Thymus (tissue), 11 donors: ENCODE results near the gene SOCS2. TPM values are rescaled to one million over a fixed set of nuclear protein-coding genes. Genes with fewer than 3 reads are reported as not detected.

Source experiments
- DNase-seq, 9 donors: peaks; one replicate each; pipeline ENCODE4 v3.0.0-alpha.2; 2013; ENCODE audit warnings: low spot score in 9 of 9, low read depth in 6 of 9, missing footprints in 1 of 9
- H3K27ac ChIP-seq, 2 donors: one replicate each; pipeline ENCODE4 v1.5.1; 2013; ENCODE audit warnings: control low read depth in 1 of 2, low read depth in 1 of 2, low read length in 1 of 2, mild to moderate bottlenecking in 1 of 2, moderate library complexity in 1 of 2
- H3K27me3 ChIP-seq, 2 donors: one replicate each; pipeline ENCODE4 v1.5.1; 2013; ENCODE audit warnings: low read length in 1 of 2; ENCODE audit not compliant: control insufficient read depth in 2 of 2, insufficient read depth in 1 of 2
- H3K36me3 ChIP-seq, 2 donors: one replicate each; pipeline ENCODE4 v1.5.1; 2013; ENCODE audit warnings: low read length in 1 of 2, mild to moderate bottlenecking in 1 of 2, moderate library complexity in 1 of 2; ENCODE audit not compliant: control insufficient read depth in 2 of 2, insufficient read depth in 2 of 2
- H3K4me1 ChIP-seq, 2 donors: one replicate each; pipeline ENCODE4 v1.5.1; 2013; ENCODE audit warnings: low read length in 2 of 2; ENCODE audit not compliant: control insufficient read depth in 2 of 2, insufficient read depth in 2 of 2
- H3K4me3 ChIP-seq, 2 donors: one replicate each; pipeline ENCODE4 v1.5.1; 2013; ENCODE audit warnings: low read length in 2 of 2, control low read depth in 1 of 2, mild to moderate bottlenecking in 1 of 2
- H3K9me3 ChIP-seq, 2 donors: one replicate each; pipeline ENCODE4 v1.5.1; 2013; ENCODE audit warnings: low read length in 1 of 2, mild to moderate bottlenecking in 1 of 2; ENCODE audit not compliant: control insufficient read depth in 2 of 2, insufficient read depth in 1 of 2
- WGBS: extraction: QIAGEN DNeasy Blood & Tissue Kit; methylation state at CpG from one replicate; pipeline ENCODE4 v1.1.7; 2013; 5-methylcytosine and 5-hydroxymethylcytosine counted together
- polyA plus RNA-seq: library from polyadenylated mRNA; stranded (reverse); fragments of 200-250 nt; gene quantifications from one replicate; pipeline ENCODE4 v1.2.3, GENCODE V29; 2013
- total RNA-seq: library from RNA; stranded (reverse); fragments of 120-200 nt; gene quantifications from one replicate; pipeline ENCODE4 v1.2.4, GENCODE V29; 2013
- donor health status: healthy.

The SOCS2 gene
- total and polyA plus RNA-seq, 2 donors: 18.6 to 48.8 TPM

DNA sequence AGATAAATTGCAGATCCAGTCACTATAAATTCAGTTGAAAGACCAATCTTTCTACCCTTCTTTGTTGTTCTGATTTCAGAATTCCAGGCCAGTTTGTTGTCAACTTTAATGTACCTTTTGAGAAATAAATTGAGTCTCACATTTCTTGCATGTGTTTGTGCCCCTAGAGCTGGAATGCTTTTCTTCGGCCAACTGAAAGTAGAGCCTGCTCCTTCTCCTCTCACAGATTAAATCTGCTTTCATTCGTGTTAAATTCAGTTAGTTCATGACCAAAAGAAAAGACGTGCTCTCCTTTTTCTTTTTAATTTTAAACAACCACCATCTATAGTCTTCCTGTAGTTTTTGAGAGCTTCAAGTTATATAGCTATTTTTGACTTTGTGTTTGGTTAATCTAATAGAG, 22.9 kb downstream of the SOCS2 start:
- 9% methylated on average over 3 of the region's 3 CpGs for WGBS
- Histone ChIP-seq H3K36me3 (no peaks in the 10 kb centered on the region), H3K9me3 (no peaks in the 10 kb centered on the region), H3K27me3 (peaks cover 2 to 11% of the 10 kb centered on the region in 2 donors), H3K4me1 (peaks cover 2 to 12% of the 10 kb centered on the region in 2 donors), H3K27ac (no peak overlapping the region), H3K4me3 (no peak overlapping the region)
- no peak for DNase-seq

DNA sequence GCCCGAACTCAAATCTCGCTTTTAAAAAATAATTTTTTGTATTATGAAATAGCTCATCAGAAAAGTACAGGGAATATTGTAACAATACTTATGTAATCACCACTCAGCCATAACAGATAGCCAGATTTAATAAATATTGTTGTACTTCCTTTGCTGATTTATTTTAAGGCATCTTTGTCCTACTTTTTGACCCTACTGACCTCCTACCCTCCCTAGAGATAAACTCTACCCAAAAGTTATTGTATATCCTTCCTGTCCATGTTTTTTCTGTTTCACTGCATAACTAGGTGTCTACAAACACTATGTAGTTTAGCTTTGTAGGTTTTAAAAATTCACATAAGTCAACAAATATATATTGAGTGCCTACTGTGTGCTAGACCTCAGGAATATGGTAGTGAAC, 25.1 kb downstream of the SOCS2 start:
- Histone ChIP-seq H3K36me3 (no peaks in the 10 kb centered on the region), H3K4me3 (no peak overlapping the region), H3K4me1 (peaks cover 2 to 6% of the 10 kb centered on the region in 2 donors), H3K27ac (no peak overlapping the region), H3K27me3 (no peaks in the 10 kb centered on the region), H3K9me3 (no peaks in the 10 kb centered on the region)
- no peak for DNase-seq
- WGBS: 97% methylated on average over 2 of the region's 2 CpGs

DNA sequence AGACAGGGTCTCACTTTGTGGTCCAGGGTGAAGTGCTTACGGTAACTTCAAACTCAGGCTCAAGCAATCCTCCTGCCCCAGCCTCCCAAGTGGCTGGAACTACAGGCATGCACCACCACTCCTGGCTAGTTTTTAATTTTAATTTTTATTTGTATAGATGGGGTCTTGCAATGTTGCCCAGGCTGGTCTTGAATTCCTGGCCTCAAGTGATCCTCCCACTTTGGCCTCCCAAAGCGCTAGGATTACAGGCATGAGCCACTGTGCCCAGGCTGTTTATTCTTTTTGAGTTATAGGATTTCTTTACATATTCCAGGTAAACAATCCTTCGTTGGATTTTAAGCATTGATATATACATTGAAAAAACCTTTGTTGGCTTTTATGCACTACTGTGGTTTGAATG, 26.7 kb downstream of the SOCS2 start:
- Histone ChIP-seq H3K9me3 (no peaks in the 10 kb centered on the region), H3K4me1 (peaks cover 0 to 10% of the 10 kb centered on the region in 2 donors), H3K36me3 (no peaks in the 10 kb centered on the region), H3K27me3 (no peaks in the 10 kb centered on the region), H3K4me3 (no peak overlapping the region), H3K27ac (no peak overlapping the region)
- DNase-seq: no peak
- WGBS: 99% methylated on average over 3 of the region's 3 CpGs

DNA sequence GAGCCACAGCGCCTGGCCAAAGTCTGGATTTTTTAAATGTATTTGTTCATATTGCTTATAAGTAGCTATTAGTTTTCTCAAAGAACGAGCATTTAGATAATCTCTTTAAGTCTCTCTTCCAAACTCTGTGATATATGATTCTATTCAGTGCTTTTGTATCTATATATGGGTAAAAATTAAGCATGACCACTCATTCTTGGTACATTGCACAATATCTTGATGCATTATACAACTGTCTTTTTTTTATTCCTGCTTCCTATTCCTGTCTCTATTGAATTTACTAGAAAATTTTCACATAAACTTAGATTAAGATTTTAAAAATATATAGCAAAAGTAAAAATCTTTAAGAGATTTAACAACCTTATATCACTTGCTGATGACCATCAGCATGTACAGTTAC, 29.1 kb downstream of the SOCS2 start:
- no peak overlapping the region for H3K27ac ChIP-seq
- no peaks in the 10 kb centered on the region for H3K27me3 ChIP-seq
- no peaks in the 10 kb centered on the region for H3K9me3 ChIP-seq
- DNase-seq: no peak
- H3K36me3 ChIP-seq: no peaks in the 10 kb centered on the region
- no peak overlapping the region for H3K4me3 ChIP-seq
- WGBS: 99% methylated on average over 2 of the region's 2 CpGs
- peaks cover 0 to 6% of the 10 kb centered on the region in 2 donors for H3K4me1 ChIP-seq

DNA sequence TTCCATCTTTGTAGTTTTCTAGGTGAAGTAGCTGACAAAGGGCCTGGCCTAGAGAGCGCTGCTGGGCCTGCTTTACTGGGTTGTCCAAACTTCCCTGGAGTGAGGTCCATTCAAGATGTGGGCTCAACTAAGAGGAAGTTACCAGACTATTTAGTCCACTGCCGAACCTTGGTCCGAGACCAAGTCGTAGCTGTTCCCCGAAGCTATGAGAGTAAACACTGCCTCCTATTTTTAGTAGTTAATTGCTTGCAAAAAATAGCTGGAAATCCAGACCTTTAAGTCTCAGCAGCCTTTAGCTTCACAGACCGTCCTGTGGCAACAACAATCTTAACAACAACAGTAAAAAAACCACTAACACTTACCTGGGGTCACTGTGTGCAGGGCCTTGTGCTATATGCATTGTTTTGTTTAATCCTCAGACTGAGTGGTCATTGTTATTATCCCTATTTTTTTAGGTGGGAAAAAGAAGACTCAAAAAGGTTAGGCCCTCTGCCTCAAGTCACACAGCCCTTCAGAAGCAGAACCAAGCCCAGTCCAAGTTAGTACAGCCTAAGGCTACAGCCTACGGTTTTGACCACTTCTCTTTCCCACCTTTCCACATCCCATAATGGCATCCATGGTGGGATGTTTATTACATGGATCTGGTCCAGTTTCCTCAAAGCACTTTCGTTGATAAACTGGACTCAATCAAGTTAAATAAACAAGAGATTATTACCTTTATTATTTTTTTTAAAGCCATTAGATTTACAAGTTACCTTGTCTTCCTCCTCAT, 30.6 kb downstream of the SOCS2 start:
- WGBS: 92% methylated on average over 8 of the region's 8 CpGs
- no peaks in the 10 kb centered on the region for H3K9me3 ChIP-seq
- H3K27ac ChIP-seq: no peak overlapping the region
- peaks cover 0 to 4% of the 10 kb centered on the region in 2 donors for H3K4me1 ChIP-seq
- H3K4me3 ChIP-seq: no peak overlapping the region
- no peaks in the 10 kb centered on the region for H3K27me3 ChIP-seq
- DNase-seq: no peak
- H3K36me3 ChIP-seq: no peaks in the 10 kb centered on the region

DNA sequence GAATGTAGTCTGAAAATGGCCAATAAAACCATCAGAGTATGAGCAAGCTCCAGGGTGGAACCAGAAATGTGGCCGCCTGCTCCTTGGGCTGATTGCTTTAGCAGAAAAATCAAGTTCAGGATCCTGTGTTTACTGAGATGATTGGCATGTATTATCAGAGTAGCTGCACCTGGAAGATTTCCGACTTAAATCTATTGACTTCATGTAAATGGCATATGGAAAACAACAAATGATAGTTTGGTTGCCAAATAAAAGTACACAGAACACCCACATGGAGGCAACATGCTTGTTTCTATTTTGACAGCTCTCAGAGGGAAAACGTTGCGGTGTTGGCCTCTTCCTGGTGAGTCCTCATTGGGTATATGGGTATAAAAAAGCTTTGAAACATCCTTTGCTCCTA, 31.3 kb downstream of the SOCS2 start:
- Histone ChIP-seq H3K4me1 (peaks cover 0 to 4% of the 10 kb centered on the region in 2 donors), H3K27me3 (no peaks in the 10 kb centered on the region), H3K36me3 (no peaks in the 10 kb centered on the region), H3K4me3 (no peak overlapping the region), H3K27ac (no peak overlapping the region), H3K9me3 (no peaks in the 10 kb centered on the region)
- peak in 2 of 9 donors; percentile 24 to 52 for DNase-seq
- WGBS: 55% methylated on average over 4 of the region's 4 CpGs

DNA sequence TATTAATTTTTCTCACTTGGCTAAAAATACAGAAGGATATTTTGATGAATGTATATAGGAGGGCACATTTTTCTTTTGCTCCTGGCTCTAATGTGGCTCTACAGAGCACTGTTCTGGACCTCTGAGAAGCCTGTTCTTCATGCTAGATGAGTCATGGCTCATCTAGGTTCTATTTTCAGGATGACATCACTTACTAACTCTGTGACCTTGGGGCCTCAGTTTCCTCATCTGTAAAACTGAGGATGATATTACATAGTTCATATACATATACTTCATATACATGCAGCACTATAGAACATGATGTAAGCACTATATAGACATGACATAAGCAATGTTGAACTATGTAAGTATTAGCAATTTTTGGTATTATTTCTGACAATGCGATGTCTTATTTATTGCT, 35.8 kb downstream of the SOCS2 start:
- Histone ChIP-seq H3K4me1 (peaks cover 0 to 4% of the 10 kb centered on the region in 2 donors), H3K27ac (no peak overlapping the region), H3K9me3 (no peaks in the 10 kb centered on the region), H3K27me3 (no peaks in the 10 kb centered on the region), H3K36me3 (no peaks in the 10 kb centered on the region), H3K4me3 (no peak overlapping the region)
- 100% methylated on average over 1 of the region's 1 CpG for WGBS
- no peak for DNase-seq

DNA sequence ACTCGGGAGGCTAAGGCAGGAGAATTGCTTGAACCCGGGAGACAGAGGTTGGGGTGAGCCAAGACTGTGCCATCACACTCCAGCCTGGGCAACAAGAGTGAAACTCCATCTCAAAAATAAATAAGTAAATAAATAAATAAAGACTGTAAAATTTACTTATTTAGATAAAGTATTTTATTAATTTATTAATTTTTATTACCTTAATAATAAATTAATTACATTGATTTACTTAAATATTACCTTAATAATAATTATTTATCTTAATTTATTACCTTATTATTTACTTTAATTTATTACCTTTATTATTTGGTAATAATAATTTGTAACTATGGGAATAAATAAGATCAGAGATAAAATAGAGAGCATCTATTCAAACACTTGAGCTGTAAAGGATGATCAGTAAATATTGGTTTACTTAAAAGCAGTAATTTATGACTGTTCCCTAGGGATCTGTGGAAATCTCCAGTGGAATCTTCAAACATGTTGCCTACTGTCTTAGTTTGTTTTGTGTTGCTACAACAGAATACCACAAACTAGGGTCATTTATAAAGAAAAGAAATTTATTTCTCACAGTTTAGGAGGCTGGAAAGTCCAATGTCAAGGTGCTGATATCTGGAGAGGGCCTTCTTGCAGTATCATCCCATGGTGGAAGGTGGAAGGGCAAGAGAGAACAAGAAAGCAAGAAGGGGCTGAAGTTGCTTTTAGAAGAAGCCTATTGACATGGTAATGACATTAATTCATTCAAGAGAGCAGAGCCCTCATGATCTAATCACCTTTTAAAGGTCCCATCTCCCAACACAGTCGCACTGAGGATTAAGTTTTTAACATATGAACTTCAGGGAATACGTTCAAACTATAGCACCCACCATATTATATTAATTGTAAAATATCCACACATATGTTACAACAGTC, 37.1 kb downstream of the SOCS2 start:
- H3K4me3 ChIP-seq: no peak overlapping the region
- H3K27ac ChIP-seq: no peak overlapping the region
- H3K27me3 ChIP-seq: no peaks in the 10 kb centered on the region
- WGBS: 84% methylated on average over 4 of the region's 4 CpGs
- H3K36me3 ChIP-seq: no peaks in the 10 kb centered on the region
- DNase-seq: no peak
- H3K4me1 ChIP-seq: no peaks in the 10 kb centered on the region
- no peaks in the 10 kb centered on the region for H3K9me3 ChIP-seq

DNA sequence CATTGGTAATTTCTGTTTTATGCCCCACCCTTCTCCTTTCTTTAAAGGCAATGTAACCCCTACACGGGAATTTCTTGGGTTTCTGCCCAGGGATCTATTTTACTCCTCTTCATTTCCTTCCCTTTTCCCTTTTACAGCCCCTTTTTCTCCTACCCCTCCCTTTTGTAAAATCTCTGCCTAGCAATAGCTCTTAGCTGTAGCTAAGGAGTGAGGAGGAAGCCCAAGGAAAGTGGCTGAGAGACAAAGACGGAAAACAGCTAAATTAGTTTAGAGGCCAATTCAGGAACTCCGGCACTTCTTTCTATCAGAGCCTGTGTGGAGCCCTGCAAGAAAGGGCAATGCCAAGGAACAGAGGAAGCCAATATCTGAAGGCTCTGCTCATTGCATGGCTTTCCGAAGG, 40.3 kb downstream of the SOCS2 start:
- 68% methylated on average over 4 of the region's 4 CpGs for WGBS
- DNase-seq: no peak
- Histone ChIP-seq H3K4me1 (no peaks in the 10 kb centered on the region), H3K27me3 (no peaks in the 10 kb centered on the region), H3K27ac (no peak overlapping the region), H3K4me3 (no peak overlapping the region), H3K36me3 (no peaks in the 10 kb centered on the region), H3K9me3 (no peaks in the 10 kb centered on the region)
